Superior temporal gyrus (tissue), 1 donor: Measurements from ENCODE around the gene FBLN1.
"Not testable (repeated sequence)": the region's sequence is repeated elsewhere in the genome, so short reads cannot be mapped to it uniquely, and the experiment has no call there.

Source experiments
- DNase-seq: peaks from one replicate; pipeline ENCODE4 v3.0.0-alpha.2; 2016; ENCODE audit errors: extremely low spot score

Gene FBLN1

DNA sequence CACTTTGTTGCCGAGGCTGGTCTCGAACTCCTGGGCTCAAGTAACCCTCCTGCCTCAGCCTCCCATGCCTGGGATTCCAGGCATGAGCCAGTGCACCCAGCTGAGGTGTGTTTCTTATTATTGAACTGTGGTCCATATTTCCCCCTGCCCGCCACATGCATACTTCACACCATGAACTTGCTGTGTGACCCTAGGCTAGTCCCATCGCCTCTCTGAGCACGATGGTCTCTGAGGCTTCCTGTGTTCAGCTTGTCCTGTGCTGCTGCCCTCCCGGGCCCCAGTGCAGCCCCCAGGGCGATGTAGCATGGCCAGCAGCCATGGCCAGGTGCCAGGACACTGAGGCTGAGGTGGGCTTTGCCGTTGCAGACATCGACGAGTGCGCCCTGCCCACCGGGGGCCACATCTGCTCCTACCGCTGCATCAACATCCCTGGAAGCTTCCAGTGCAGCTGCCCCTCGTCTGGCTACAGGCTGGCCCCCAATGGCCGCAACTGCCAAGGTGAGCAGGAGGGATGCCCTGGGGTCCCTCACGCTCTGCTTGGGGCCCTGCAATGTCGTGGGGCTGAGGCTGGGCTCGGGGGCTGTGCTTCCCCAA, 45.7 kb downstream of the FBLN1 start:
- no peak for DNase-seq

DNA sequence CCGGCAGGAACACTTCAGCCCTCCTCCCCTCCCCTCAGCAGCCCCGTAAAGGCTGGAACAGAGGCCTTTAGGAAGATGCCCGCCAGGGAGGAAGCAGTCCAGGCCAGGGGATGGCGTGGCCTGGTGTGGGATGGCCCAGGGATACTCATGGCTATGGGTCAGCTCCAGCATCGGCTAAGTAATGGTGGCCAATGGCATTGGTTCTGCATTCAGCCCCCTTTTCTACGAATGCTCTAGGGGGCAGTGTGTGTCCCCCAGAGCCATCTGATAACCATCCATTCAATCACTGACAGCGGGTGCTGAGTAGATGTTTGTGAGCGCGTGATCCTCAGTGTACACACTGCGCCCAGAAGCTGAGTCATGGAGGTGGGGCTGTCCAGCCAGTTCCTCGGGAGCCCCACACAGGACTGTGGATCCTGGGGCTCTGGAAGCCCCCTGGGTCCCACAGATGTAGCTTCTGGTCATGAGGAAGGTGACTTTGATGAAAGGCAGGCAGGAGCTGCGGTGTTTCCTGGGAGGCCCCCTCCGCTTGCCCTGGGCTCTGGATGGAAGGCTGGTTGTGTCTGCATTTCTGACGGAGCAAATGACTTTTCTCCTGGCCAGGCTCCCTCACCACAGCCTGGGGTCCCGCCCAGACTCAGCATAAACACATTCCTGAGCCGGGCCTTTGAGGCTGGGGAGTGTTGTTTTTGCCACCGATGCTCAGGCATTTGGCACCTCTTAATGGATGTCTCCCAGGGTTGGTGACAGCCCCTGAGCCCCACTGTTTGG, 46.5 kb downstream of the FBLN1 start:
- DNase-seq: no peak

DNA sequence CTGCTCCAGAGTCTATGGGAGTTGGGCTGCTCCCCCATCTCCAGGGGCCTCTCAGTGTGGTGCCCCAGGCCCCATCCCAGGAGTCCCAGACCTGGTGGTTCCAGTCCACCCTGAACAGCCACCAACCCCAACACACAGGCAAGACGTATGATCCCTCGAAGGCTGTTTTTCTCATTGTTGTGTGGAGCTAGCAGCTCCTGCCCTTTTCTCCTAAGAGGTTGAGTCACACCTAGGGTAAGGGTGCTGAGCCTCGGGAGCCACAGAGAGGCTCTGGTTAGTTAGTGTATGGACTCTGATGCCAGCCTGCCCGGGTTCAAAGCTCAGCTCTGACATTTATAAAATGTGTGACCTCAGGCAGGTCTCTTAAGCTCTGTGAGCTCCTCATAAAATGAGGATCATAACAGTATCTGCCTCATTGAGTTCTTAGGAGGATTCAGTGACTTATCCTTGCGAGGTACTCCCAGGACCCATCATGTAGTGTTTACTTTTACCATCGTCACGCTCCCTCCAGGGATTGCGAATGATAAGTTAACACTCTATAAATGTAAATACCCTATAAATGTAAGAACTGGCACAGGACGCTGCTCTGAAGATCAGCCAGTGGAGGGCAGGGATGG, 47.2 kb downstream of the FBLN1 start:
- DNase-seq: no peak

DNA sequence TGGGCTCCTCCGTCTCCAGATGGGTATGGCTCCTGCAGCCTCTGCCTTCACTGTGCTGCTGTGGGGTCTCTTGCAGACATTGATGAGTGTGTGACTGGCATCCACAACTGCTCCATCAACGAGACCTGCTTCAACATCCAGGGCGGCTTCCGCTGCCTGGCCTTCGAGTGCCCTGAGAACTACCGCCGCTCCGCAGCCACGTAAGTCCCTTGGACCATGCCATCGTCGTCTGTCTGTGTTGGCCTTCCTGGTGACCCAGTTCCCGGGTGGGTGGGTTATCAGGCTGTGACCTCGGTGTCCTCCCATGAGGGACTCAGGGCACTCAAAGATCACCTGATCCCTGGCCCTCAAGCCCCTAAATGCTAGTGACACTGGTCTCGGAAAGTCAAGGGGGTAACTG, 47.7 kb downstream of the FBLN1 start:
- DNase-seq: no peak

DNA sequence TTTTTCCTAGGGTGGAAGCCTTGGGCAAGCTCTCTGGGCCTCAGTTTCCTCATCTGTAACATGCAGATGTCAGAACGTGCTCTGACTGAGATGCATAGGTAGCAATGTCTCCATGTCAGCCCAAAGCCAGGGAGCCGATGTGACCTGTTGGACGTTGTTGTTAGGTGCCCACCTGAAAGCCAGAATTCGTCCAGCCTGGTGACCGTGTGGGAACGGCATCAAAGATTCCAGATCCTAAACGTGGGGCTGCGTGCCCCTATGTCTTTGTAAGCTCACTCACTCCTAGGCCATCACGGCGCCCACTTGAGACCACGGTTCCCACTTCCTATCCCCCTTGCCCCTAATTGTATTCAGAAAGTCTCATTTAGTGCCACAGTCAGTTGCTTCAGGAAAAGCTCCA, 48.2 kb downstream of the FBLN1 start:
- no peak for DNase-seq

DNA sequence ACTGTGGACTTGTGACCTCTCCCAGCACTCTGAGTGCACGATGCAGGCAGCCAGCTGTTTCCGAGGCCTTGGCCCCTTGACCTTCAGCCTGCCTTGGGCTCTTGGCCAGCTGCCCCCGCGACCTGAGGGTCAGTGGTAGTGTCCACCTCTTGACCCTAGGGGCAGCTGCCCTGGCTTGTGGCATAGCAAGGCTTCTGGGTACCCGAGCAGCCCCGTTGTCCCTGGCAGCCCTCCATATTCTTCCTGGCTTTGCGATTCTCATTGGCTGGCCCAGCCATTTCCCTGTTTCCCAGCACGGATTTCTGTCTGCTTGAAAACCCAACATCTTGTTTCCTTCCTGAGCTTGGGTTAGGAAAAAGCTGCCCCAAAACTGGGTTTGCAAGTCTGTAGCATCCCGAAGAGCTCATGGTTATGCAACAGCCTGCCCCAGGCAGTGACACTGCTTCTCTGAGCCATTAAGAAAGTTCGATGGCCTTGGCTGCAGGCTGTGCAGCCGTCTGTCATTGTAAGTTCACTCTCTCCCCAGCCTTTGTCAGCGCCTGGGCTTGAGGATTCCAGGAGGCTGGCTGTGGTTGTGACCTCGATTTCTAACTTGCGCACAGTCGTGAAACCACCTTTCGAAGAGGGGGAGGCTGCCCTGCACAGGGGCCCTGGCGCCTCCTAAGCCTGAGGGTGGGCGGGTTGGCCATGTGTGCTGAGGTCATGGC, 48.8 kb downstream of the FBLN1 start:
- DNase-seq: no peak

DNA sequence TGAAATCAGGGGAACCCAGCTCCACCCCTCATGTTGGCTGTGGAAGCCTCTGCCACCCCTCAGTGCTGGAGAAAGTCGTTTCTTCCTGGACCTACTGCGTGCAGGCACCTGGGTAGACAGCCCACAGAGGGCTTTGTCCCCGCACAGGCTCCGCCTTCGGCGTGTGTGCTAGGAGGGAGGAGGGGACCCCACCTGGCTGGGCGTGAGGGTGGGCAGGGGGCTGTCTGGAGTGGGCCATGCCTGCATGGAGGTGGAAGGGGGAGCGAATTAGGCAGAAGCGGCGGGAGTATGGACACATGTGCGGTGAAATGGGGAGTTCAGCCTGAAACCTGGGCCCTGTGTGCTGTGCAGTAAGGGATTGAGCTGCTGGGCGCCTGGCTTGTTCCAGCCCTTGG, 49.3 kb downstream of the FBLN1 start:
- DNase-seq: no peak

DNA sequence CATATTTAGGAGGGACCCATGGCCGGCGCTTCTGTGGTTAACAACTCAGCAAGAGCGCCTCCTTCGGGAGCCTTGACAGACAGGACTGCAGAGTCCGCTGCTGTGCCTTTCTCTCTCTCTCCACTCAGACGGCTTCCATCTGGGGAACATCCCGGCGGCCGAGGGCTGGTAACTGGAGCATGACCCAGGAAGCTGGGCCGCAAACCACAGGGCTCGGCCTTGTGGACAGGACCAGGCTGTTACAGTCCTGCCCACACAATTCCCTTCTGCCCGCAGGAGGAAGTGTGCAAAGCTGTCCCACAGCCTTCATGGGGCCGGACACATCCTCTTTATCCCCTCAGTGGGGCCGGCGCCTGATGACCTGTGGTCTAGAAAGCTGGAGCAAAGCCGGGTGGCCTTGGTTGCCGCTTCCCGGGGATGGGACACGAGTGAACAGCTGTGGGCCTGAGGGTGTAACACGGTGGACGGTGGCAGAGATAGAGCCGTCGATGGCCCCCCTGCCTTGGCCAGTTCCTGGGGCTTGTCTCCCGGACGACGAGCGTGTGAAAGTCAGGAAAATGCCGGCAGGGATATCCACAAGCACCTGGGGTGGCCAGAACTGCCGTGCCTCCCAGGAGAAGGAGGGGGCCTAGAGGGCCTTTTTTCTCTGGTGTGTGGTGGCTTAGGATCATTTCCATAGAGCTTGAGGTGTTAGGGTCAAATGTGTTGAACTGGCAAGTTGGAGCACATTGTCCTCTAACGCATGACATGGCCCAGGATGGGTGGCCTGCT, 50.1 kb downstream of the FBLN1 start:
- DNase-seq: no peak

DNA sequence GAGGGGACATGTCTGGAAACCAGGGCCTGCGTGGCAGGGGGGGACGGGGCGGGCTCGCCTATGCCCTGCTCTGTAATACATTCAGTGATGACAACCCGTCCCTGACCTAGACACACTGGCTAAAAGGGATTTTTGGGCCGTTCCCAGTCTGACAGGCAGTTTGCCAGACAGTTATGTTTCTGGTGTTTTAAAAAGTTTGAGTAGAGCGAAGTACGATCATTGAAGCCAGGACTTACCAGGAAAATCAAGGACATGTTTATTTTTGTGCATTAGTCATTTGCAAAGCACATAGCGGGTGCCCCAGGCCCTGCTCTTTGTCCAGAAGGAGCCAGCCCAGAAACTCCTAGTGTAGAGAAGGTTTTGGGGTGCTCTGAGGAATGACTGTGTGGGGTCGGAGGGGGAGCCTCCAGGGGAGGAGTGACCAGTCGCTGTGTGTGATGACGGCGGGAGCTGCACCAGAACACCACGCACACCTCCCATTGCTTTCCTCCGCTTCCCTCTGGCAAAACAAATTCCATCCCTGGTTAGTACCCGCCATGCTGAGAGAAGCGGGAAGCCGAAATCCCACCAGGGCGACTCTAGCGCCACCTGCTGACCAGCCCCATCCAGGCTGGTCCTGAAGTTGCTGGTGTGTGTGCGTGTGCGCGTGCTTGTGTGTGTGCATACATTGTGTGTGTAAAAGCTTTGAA, 50.8 kb downstream of the FBLN1 start:
- DNase-seq: peak; percentile 87

DNA sequence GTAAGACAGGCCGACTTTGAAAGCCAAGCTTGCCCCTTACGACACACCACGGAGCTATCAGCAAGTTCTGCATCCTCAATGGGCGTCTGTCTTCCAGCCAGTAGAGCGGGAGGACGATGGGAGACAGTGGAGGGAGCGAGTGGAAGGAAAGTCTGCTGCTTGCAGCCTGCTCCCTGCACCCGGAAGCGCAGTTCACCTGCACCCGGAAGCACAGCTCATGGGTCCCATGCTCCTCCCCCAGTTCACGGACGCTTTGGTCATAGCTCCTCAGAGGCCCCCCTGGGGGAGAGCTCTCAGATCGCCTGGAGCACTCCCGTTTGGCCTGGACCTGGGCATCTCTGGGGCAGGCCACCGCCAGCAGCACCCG, 51.3 kb downstream of the FBLN1 start:
- DNase-seq: no peak

DNA sequence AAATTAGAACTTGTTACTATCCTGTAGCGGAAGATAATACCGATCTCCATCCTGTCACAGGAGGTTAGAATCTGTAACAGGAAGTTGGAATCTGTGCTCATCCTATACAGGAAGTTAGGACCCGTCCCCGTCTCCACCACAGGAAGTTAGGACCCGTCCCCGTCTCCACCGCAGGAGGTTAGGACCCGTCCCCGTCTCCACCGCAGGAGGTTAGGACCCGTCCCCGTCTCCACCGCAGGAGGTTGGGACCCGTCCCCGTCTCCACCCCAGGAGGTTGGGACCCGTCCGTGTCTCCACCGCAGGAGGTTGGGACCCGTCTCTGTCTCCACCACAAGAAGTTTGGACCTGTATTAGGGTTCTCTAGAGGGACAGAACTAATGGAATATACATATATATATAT, 52.2 kb downstream of the FBLN1 start:
- no peak for DNase-seq

DNA sequence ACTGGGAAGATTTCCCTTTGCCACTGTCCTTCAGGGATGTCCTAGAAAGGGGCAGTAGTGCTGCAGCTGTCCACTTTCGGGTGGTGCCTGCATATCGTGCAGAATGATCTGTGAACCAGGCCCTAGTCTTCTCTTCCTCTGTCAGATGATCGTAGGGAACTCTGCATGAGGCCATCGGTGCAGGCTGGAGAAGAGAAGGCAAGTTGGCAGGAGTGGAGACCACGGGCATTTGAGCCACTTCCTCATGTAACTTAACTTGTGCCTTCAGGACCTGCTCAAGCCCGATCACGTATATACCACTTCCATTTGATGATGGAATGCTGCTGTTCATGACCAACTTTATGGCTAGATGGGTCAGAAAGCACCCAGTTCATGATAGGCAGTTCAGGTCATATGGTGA, 55.2 kb downstream of the FBLN1 start:
- not testable (repeated sequence) for DNase-seq

DNA sequence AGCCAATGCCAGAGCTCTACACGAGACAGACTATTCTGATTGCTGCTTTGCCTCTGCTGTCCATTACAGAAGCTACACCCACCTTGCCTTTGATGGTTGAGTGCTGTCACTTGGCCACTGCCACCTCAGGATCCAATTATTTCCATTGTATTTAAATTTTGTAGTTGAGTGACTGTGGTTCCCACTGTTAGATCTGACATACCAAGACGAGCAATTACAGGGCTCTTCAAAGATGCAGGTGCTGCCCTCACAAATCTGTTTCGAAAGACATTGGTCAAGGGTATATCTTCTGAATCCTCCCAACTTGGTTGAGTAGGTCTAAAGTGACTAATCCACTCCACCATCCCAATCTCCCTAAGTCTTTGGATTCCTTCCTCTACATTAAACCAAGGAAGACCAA, 57.4 kb downstream of the FBLN1 start:
- not testable (repeated sequence) for DNase-seq

DNA sequence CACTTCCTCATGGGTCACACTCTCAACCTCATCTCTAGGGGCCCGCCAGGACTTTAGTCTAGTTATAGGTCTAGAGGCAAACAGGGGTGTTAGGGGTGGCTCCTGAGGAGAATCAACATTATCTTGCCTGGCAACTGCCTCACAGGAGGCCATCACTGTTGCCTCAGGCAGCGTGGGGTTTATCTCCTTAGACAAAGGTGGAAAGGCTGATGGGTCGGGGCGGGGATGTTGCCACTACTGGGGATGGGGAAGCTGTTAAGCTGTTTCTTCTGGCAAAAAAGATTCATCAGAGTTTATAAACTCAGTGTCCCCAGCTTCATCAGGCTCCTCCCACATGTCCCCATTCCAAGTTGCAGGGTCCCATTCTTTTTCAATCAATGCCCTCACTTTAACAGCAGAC, 58.1 kb downstream of the FBLN1 start:
- not testable (repeated sequence) for DNase-seq

DNA sequence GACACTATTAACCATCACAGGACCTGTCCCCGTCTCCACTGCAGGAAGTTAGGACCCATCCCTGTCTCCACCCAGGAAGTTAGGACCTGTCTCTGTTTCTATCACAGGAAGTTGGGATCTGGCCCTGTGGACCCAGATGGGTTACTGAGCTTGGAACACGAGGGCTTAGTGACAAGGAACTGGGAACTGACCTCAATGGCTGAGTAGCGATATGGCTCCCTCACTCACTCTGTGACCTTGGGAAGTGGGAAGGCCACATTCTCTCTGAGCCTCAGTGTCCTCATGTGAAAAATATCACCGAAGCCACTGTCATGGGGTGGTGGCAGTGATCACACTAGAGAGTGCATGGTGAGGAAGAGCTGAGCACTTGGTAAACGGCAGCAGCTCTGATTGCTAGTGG, 59.4 kb downstream of the FBLN1 start:
- no peak for DNase-seq

DNA sequence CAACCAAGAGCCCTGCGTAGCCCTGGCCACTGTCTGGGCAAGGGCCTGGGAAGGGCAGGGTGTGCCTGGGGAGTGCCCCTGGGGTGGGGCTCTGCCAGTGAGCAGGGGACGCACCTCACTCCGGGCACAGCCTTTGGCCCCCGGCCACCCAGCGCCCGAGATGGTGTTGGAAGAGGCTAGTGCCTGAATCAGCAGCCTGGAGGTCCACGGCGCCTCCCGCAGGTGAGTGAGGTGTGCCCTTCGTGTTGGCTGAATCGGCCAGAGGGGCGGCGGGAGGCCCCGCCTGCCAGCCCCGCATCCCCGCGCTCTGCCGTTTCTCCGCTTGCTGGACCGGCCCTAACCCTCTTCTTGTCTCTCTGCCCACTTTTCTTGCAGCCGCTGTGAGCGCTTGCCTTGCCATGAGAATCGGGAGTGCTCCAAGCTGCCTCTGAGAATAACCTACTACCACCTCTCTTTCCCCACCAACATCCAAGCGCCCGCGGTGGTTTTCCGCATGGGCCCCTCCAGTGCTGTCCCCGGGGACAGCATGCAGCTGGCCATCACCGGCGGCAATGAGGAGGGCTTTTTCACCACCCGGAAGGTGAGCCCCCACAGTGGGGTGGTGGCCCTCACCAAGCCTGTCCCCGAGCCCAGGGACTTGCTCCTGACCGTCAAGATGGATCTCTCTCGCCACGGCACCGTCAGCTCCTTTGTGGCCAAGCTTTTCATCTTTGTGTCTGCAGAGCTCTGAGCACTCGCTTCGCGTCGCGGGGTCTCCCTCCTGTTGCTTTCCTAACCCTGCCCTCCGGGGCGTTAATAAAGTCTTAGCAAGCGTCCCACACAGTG, 60.1 kb downstream of the FBLN1 start:
- DNase-seq: no peak

DNA sequence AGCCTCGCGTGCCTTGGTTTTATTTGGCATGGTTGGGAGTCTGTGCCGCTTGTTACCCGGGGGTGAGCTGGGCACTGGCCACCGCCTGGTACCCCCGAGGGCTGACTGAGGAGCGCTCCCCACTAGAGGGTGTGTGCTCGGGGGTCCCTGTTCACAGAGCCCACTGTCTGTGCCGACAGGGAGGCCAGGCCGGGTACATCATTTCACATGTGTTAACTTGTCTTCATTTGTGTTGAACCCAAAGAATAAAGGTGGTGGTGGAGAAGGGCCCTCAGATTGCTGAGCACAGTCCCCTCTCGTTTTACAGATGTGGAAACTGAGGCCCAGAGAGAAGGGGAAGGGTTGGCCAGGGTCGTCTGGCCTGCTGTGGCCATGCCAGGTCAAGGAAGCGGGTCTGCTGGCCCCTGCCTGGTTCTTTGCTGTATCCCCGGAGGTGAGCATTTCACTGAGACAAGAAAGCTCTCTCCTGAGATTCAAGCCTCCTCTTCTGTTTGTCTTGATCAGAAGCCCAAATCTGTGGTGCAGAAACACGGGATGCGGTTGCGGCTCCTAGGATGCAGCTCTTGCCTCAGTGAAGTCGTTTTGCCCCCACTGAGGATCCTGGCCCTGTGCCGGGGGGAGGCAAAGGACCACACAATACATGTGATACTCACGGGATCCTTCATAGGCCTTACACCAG, 60.8 kb downstream of the FBLN1 start:
- no peak for DNase-seq

DNA sequence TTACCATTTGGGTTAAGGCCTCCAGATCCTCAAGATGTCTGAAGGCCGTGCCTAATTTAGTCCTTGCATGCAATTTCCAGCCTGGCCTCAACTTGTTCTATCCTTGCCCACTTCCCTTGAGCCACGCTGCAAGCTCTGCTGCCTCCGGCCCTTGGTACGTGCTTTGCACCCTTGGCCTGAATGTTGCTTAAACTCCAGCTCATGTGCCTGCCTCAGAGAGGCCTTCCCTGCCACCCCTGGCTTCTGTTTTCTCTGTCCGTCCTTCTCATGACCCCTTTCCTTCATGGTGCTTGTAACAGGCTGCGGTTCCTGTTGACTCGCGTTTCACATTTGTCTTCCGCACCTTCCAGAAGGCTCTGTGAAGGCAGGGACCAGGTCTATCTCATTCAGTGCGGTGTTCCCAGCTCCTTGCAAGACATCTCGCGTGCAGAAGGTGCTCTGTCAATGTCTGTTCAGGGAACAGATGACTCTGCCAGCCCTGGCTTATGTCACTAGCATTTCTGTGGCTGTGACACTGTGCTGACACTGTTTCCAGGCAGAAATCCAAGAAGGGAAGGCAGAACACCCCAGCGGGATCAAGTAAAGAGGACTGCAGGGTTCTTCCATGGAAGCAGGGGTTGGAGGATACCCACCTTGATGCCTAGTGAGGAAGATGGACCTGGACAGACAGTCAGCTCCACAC, 61.8 kb downstream of the FBLN1 start:
- DNase-seq: no peak

DNA sequence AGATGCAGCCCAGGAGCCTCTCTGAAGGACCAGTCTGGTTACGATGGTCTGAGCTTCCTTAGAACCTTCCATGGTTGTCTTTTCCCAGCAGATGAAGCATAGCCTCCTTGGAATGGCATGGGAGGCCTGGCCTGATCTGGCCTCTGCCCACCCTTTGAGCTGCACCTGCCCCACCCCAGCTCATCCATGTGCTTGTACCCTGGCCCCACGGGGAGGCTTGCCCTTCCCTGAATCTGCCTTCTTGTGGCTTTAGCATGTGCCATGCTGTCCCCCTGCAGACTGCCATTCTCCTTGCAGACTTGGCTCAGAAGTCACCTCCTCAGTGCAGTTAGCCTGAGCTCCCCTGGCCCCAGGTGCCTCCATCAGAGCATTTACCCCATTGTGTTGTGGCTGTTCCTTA, 62.5 kb downstream of the FBLN1 start:
- no peak for DNase-seq
